Upper lobe of left lung (tissue), 6 donors: ENCODE results near the gene PPP1R12B. TPM values are rescaled to one million over a fixed set of nuclear protein-coding genes. Genes with fewer than 3 reads are reported as not detected.
A peak's percentile ranks its signal among the peaks of the same experiment; 100 is the strongest.
"Not testable (repeated sequence)": the region's sequence is repeated elsewhere in the genome, so short reads cannot be mapped to it uniquely, and the experiment has no call there.

Experiments
- ATAC-seq, 2 donors: fragments of 200-7000 bp; cut with Tn5 transposase; one replicate each; pipeline ENCODE4 v1.9.1; 2022; ENCODE audit warnings: mild to moderate bottlenecking in 2 of 2, moderate library complexity in 2 of 2; ENCODE audit not compliant: low FRiP score in 2 of 2
- DNase-seq, 2 donors: peaks; one replicate each; pipeline ENCODE4 v3.0.0-alpha.2; 2019 to 2020
- H3K27ac ChIP-seq, 4 donors: fragments of 200-600 bp; sonication (generic); one replicate each; pipeline ENCODE4 v1.5.1; 2016 to 2019
- H3K27me3 ChIP-seq, 4 donors: fragments of 200-600 bp; sonication (generic); one replicate each; pipeline ENCODE4 v1.5.1; 2017 to 2019
- H3K36me3 ChIP-seq, 4 donors: fragments of 200-600 bp; sonication (generic); one replicate each; pipeline ENCODE4 v1.5.1; 2016 to 2019
- H3K4me1 ChIP-seq, 4 donors: fragments of 200-600 bp; sonication (generic); one replicate each; pipeline ENCODE4 v1.5.1; 2018 to 2019
- H3K4me3 ChIP-seq, 4 donors: fragments of 200-600 bp; sonication (generic); one replicate each; pipeline ENCODE4 v1.5.1; 2017 to 2019; ENCODE audit warnings: mild to moderate bottlenecking in 2 of 4, moderate library complexity in 1 of 4
- H3K9me3 ChIP-seq, 4 donors: fragments of 200-600 bp; sonication (generic); one replicate each; pipeline ENCODE4 v1.5.1; 2018 to 2019
- CTCF ChIP-seq, 6 experiments: fragments of 450-650 bp in 4 of 6; fragments of 200-600 bp in 2 of 6; sonication (generic) in 2 of 6; IDR thresholded peaks; one replicate each; pipeline ENCODE4 v1.5.1; 2016 to 2019; ENCODE audit warnings: antibody characterized with exemption in 6 of 6
- EP300 ChIP-seq, 4 donors: sonication (generic); formaldehyde crosslinking; IDR thresholded peaks; one replicate each; pipeline ENCODE4 v1.5.1; 2017; ENCODE audit warnings: antibody characterized with exemption in 4 of 4, control low read depth in 2 of 4
- POLR2A ChIP-seq, 4 donors: fragments of 450-650 bp; IDR thresholded peaks; one replicate each; pipeline ENCODE4 v1.5.1; 2016 to 2017; ENCODE audit warnings: antibody characterized with exemption in 4 of 4, mild to moderate bottlenecking in 2 of 4
- POLR2AphosphoS5 ChIP-seq, 2 donors: sonication (generic); formaldehyde crosslinking; IDR thresholded peaks; one replicate each; pipeline ENCODE4 v1.5.1; 2017; ENCODE audit warnings: antibody characterized with exemption in 2 of 2
- WGBS, 2 donors: methylation state at CpG; one replicate each; pipeline ENCODE4 v1.1.5; 2017 to 2018; 5-methylcytosine and 5-hydroxymethylcytosine counted together
- total RNA-seq, 6 donors: library from RNA; depleted of rRNA in 4 of 6; stranded (reverse); fragments of >200 nt in 4 of 6; gene quantifications; one replicate each; pipeline versions ENCODE4 v1.1.0 to v1.2.1, GENCODE V29; 2016 to 2021
- donor health status: DM: no; HTN: no; CAD: no; lungs with moderate emphysema.
- donor health status: DM: no; HTN: yes; CAD: no; lungs with severe emphysema.

PPP1R12B gene
- total RNA-seq, 6 donors from 2014 or later = 27.6 to 120 (median 40.5) TPM

DNA sequence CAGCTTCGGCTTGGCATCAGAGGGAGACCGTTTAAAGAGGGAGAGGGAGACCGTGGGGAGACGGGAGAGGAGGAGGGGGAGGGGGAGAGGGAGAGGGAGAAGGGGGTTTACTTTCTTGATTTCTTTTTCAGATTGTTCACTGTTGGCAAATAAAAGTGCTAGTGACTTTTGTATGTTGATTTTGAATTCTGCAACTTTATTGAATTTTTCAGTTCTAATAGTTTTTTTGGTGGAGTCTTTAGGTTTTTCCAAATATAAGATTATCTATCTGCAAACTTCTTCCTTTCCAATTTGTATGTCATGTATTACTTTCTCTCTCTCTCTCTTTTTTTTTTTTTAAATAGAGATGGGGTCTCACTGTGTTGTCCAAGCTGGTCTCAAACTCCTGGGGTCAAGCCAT, 104.0 kb downstream of the PPP1R12B start:
- TF ChIP-seq POLR2A (IDR thresholded peaks at IDR 0.05) (no peak), CTCF (IDR thresholded peaks at IDR 0.05) (no peak), POLR2AphosphoS5 (IDR thresholded peaks at IDR 0.05) (no peak), EP300 (IDR thresholded peaks at IDR 0.05) (no peak)
- Histone ChIP-seq H3K36me3 (peaks cover 0 to 19% (median 13%) of the 10 kb centered on the region in 4 donors), H3K27me3 (no peaks in the 10 kb centered on the region), H3K4me1 (no peaks in the 10 kb centered on the region), H3K9me3 (no peaks in the 10 kb centered on the region), H3K27ac (no peak overlapping the region), H3K4me3 (no peak overlapping the region)
- WGBS, 2 donors = 84 to 93% methylated on average over 4 of the region's 4 CpGs
- ATAC-seq (no peak), DNase-seq (no peak)

DNA sequence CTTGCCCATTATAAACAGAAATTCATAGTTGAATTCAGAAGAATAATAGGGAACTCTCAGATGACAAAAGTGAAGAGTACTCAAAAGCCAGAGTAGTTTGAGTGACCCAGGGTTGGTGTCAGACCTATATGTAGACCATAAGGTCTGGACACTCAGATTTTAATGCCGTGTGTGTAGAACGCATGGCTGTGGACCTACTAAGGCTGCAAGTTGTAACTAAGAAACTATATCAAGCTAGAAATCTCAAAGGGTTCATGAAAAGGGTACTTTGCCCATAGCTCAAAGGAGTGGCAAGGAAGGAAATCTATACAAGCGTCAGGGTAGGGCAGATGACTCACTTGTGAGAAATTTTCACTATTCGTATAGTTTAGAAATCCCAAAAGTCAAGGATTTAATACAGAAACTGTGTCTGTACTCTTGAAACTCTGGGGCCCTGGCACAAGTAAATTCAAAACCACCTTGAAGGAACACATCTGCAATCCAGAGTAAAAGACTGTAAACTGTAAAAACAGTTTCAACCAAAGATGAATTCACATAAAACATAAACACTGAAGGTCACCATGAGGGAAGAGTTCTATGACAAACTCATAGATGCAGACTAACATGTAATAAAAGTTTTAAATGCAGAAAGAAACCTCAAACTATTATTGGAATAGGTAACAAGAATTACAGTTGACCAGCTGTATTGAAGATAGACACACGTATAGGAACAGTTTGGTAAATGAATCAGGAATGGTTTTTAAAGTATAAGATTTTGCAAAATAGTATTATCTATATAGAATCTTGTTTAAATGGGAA, 108.1 kb downstream of the PPP1R12B start:
- H3K4me3 ChIP-seq, H3K27me3 ChIP-seq, H3K9me3 ChIP-seq, H3K4me1 ChIP-seq, H3K27ac ChIP-seq, ATAC-seq, H3K36me3 ChIP-seq, DNase-seq: not testable (repeated sequence)
- 88 to 93% methylated on average over 5 of the region's 5 CpGs for WGBS, 2 donors

DNA sequence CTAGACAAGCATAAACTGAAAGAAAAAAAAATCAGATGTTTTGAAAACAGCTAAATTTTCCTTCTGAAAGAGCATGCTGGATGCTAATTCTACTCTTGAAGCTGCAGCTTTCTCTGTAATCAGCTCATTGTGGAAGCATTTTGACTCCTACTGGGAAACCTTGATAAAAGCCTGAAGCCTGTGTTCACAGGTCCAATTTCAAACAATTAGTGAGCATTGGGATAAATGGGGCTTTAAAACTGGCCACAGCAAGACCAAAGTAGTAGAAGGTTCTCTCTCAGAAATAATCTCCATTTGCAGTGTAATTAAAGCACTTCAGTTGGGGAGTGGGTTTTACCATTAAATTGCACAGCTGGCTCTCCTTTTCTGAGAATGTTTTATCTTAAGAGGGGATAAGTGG, 110.2 kb downstream of the PPP1R12B start:
- H3K36me3 ChIP-seq, H3K9me3 ChIP-seq, H3K4me3 ChIP-seq, DNase-seq, H3K27me3 ChIP-seq, ATAC-seq, H3K27ac ChIP-seq: not testable (repeated sequence)
- H3K4me1 ChIP-seq = peaks cover 0 to 14% (median 7%) of the 10 kb centered on the region in 4 donors

- H3K36me3 ChIP-seq, H3K9me3 ChIP-seq, H3K27me3 ChIP-seq, ATAC-seq, DNase-seq, H3K27ac ChIP-seq, H3K4me3 ChIP-seq: not testable (repeated sequence)
- H3K4me1 ChIP-seq = peaks cover 0 to 14% (median 12%) of the 10 kb centered on the region in 4 donors
Observed at GRCh38 chr1:202459470-202460142, 111.1 kb downstream of the PPP1R12B start.

DNA sequence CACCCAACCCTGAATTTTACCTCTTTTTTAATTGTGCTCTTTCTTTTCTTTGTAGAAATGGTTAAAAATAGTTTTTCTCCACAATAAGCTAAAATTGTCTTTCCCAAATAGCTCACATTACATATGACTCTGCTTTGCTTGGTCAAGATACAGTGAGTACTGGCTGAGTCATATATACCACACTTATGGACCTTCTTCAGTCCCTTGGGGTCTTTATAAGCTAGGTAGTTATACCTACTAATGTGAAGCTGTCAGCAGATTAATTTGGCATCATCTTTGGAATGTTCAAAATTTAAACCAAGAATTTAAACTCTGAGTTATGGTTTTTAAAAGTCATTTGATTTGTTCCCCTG, 111.6 kb downstream of the PPP1R12B start:
- not testable (repeated sequence) for H3K27me3 ChIP-seq, ATAC-seq, H3K36me3 ChIP-seq, H3K27ac ChIP-seq, DNase-seq, H3K4me3 ChIP-seq, H3K9me3 ChIP-seq
- H3K4me1 ChIP-seq = peaks cover 0 to 14% (median 12%) of the 10 kb centered on the region in 4 donors

GRCh38 chr1:202462342-202463076, 114.0 kb downstream of the PPP1R12B start:
- H3K4me3 ChIP-seq = no peak overlapping the region
- WGBS, 2 donors = 52 to 56% methylated on average over 3 of the region's 3 CpGs
- no peaks in the 10 kb centered on the region for H3K27me3 ChIP-seq
- TF ChIP-seq CTCF (IDR thresholded peaks at IDR 0.05) (no peak), POLR2A (IDR thresholded peaks at IDR 0.05) (no peak), POLR2AphosphoS5 (IDR thresholded peaks at IDR 0.05) (no peak), EP300 (IDR thresholded peaks at IDR 0.05) (no peak)
- DNase-seq (peak in 1 of 2 donors; percentile 40), ATAC-seq (peak in 1 of 2 donors; percentile 34)
- no peaks in the 10 kb centered on the region for H3K9me3 ChIP-seq
- H3K36me3 ChIP-seq = no peaks in the 10 kb centered on the region
- H3K4me1 ChIP-seq = peaks cover 6 to 24% (median 17%) of the 10 kb centered on the region in 4 donors
- H3K27ac ChIP-seq = peak overlapping the region in 3 of 4 donors; percentile 18 to 54 (median 30)
